Parathyroid adenoma (tissue), 2 donors: Measurements from ENCODE around the gene PLXNA4.

Experiments used
- H2AFZ ChIP-seq: fragments of 300-600 bp; sonication (generic); one replicate; pipeline ENCODE4 v1.7.0; 2017; ENCODE audit warnings: antibody characterized with exemption, mild to moderate bottlenecking
- H3K27ac ChIP-seq: fragments of 300-600 bp; sonication (generic); one replicate; pipeline ENCODE4 v1.7.0; 2017
- H3K27me3 ChIP-seq: fragments of 300-600 bp; sonication (generic); one replicate; pipeline ENCODE4 v1.7.0; 2017; ENCODE audit warnings: low read length; ENCODE audit not compliant: control insufficient read depth, insufficient read depth
- H3K36me3 ChIP-seq: fragments of 300-600 bp; sonication (generic); one replicate; pipeline ENCODE4 v1.7.0; 2017; ENCODE audit warnings: low read length; ENCODE audit not compliant: control insufficient read depth, insufficient read depth
- H3K4me1 ChIP-seq: fragments of 300-600 bp; sonication (generic); one replicate; pipeline ENCODE4 v1.7.0; 2017; ENCODE audit warnings: control low read depth
- H3K4me2 ChIP-seq: fragments of 300-600 bp; sonication (generic); one replicate; pipeline ENCODE4 v1.7.0; 2017; ENCODE audit warnings: low read length
- H3K4me3 ChIP-seq: fragments of 300-600 bp; sonication (generic); one replicate; pipeline ENCODE4 v1.7.0; 2017; ENCODE audit warnings: low read depth, low read length
- H3K79me2 ChIP-seq: fragments of 300-600 bp; sonication (generic); one replicate; pipeline ENCODE4 v1.7.0; 2017; ENCODE audit warnings: control low read depth
- H3K9ac ChIP-seq: fragments of 300-600 bp; sonication (generic); one replicate; pipeline ENCODE4 v1.7.0; 2017; ENCODE audit warnings: mild to moderate bottlenecking
- H3K9me3 ChIP-seq: fragments of 300-600 bp; sonication (generic); one replicate; pipeline ENCODE4 v1.7.0; 2017; ENCODE audit warnings: low read length; ENCODE audit not compliant: control insufficient read depth
- CTCF ChIP-seq: fragments of 300-600 bp; sonication (generic); IDR thresholded peaks from one replicate; pipeline ENCODE4 v1.7.0; 2017; ENCODE audit warnings: antibody characterized with exemption, mild to moderate bottlenecking
- donor health status: primary hyperparathyroidism.

The PLXNA4 gene

GRCh38 chr7:132118641-132119040, 457.6 kb downstream of the PLXNA4 start:
- Histone ChIP-seq H3K79me2 (no peaks in the 10 kb centered on the region), H3K4me1 (no peaks in the 10 kb centered on the region), H3K4me2 (no peak overlapping the region), H3K36me3 (no peaks in the 10 kb centered on the region), H3K27me3 (no peaks in the 10 kb centered on the region), H3K9ac (no peak overlapping the region), H3K9me3 (no peaks in the 10 kb centered on the region), H3K27ac (no peak overlapping the region), H3K4me3 (no peak overlapping the region), H2AFZ (no peak overlapping the region)
- TF ChIP-seq CTCF, result no peak

DNA sequence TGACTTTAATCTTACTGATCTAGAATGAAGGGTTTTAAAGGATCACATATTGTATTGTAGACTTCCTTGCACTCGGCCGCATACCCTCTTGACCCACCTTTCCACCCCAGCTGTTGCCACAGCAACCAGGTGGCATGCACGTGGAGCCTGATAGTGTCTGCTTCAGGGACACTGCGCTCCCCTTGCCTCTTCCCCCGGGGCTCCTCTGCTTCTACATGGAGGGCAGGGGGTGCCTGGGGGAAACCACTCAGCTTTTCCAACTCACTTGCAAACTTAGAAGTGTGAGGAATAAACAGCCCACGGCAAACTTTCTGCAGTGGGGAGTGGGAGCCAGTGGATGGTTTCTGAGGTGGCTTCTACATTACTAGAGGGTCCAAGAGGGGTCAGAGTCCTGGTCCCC, 458.6 kb downstream of the PLXNA4 start:
- no peaks in the 10 kb centered on the region for H3K36me3 ChIP-seq
- no peak overlapping the region for H3K4me3 ChIP-seq
- no peak overlapping the region for H3K9ac ChIP-seq
- H3K79me2 ChIP-seq, result no peaks in the 10 kb centered on the region
- H3K9me3 ChIP-seq, result no peaks in the 10 kb centered on the region
- no peak overlapping the region for H2AFZ ChIP-seq
- H3K27ac ChIP-seq, result no peak overlapping the region
- no peak for TF ChIP-seq CTCF
- H3K4me2 ChIP-seq, result no peak overlapping the region
- no peaks in the 10 kb centered on the region for H3K27me3 ChIP-seq
- H3K4me1 ChIP-seq, result no peaks in the 10 kb centered on the region

DNA sequence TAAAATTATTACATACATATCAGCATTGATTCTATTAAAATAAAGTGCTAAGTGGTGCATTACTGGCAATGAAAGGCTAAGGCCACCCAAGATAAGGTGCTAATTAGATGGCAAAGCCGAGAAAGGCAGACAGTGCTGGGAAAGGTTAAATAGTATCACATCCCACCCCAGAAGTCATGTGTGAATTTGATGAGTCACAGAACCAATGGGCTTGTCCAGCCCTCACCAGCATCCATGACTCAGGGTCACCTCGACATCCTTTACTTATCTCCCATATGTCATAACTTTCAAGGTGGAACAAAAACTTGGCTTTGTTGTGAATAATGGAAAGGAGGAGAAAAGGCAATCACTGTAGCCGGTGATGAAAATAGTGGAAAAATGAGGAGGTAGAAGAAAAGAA, 459.1 kb downstream of the PLXNA4 start:
- Histone ChIP-seq H3K4me2 (no peak overlapping the region), H3K27me3 (no peaks in the 10 kb centered on the region), H3K27ac (no peak overlapping the region), H3K9ac (no peak overlapping the region), H3K36me3 (no peaks in the 10 kb centered on the region), H3K4me3 (no peak overlapping the region), H3K79me2 (no peaks in the 10 kb centered on the region), H2AFZ (no peak overlapping the region), H3K9me3 (no peaks in the 10 kb centered on the region), H3K4me1 (no peaks in the 10 kb centered on the region)
- no peak for TF ChIP-seq CTCF

- no peak overlapping the region for H2AFZ ChIP-seq
- TF ChIP-seq CTCF, result no peak
- H3K4me1 ChIP-seq, result no peaks in the 10 kb centered on the region
- no peaks in the 10 kb centered on the region for H3K79me2 ChIP-seq
- H3K4me3 ChIP-seq, result no peak overlapping the region
- no peak overlapping the region for H3K4me2 ChIP-seq
- H3K27me3 ChIP-seq, result no peaks in the 10 kb centered on the region
- H3K36me3 ChIP-seq, result no peaks in the 10 kb centered on the region
- no peaks in the 10 kb centered on the region for H3K9me3 ChIP-seq
- H3K9ac ChIP-seq, result no peak overlapping the region
- no peak overlapping the region for H3K27ac ChIP-seq
Measured at GRCh38 chr7:132116369-132116768, 459.9 kb downstream of the PLXNA4 start.

GRCh38 chr7:132115758-132116157, 460.5 kb downstream of the PLXNA4 start:
- Histone ChIP-seq H3K9ac (no peak overlapping the region), H3K79me2 (no peaks in the 10 kb centered on the region), H3K4me2 (no peak overlapping the region), H2AFZ (no peak overlapping the region), H3K4me1 (no peaks in the 10 kb centered on the region), H3K9me3 (no peaks in the 10 kb centered on the region), H3K4me3 (no peak overlapping the region), H3K36me3 (no peaks in the 10 kb centered on the region), H3K27ac (no peak overlapping the region), H3K27me3 (no peaks in the 10 kb centered on the region)
- no peak for TF ChIP-seq CTCF
